Thymus (tissue), 11 donors: Measurements from ENCODE around the gene C13orf46. TPM values are rescaled to one million over a fixed set of nuclear protein-coding genes. Genes with fewer than 3 reads are reported as not detected.

Experiments
- DNase-seq, 9 donors: peaks; one replicate each; pipeline ENCODE4 v3.0.0-alpha.2; 2013; ENCODE audit warnings: low spot score in 9 of 9, low read depth in 6 of 9, missing footprints in 1 of 9
- H3K27ac ChIP-seq, 2 donors: one replicate each; pipeline ENCODE4 v1.5.1; 2013; ENCODE audit warnings: control low read depth in 1 of 2, low read depth in 1 of 2, low read length in 1 of 2, mild to moderate bottlenecking in 1 of 2, moderate library complexity in 1 of 2
- H3K27me3 ChIP-seq, 2 donors: one replicate each; pipeline ENCODE4 v1.5.1; 2013; ENCODE audit warnings: low read length in 1 of 2; ENCODE audit not compliant: control insufficient read depth in 2 of 2, insufficient read depth in 1 of 2
- H3K36me3 ChIP-seq, 2 donors: one replicate each; pipeline ENCODE4 v1.5.1; 2013; ENCODE audit warnings: low read length in 1 of 2, mild to moderate bottlenecking in 1 of 2, moderate library complexity in 1 of 2; ENCODE audit not compliant: control insufficient read depth in 2 of 2, insufficient read depth in 2 of 2
- H3K4me1 ChIP-seq, 2 donors: one replicate each; pipeline ENCODE4 v1.5.1; 2013; ENCODE audit warnings: low read length in 2 of 2; ENCODE audit not compliant: control insufficient read depth in 2 of 2, insufficient read depth in 2 of 2
- H3K4me3 ChIP-seq, 2 donors: one replicate each; pipeline ENCODE4 v1.5.1; 2013; ENCODE audit warnings: low read length in 2 of 2, control low read depth in 1 of 2, mild to moderate bottlenecking in 1 of 2
- H3K9me3 ChIP-seq, 2 donors: one replicate each; pipeline ENCODE4 v1.5.1; 2013; ENCODE audit warnings: low read length in 1 of 2, mild to moderate bottlenecking in 1 of 2; ENCODE audit not compliant: control insufficient read depth in 2 of 2, insufficient read depth in 1 of 2
- WGBS: extraction: QIAGEN DNeasy Blood & Tissue Kit; methylation state at CpG from one replicate; pipeline ENCODE4 v1.1.7; 2013; 5-methylcytosine and 5-hydroxymethylcytosine counted together
- polyA plus RNA-seq: library from polyadenylated mRNA; stranded (reverse); fragments of 200-250 nt; gene quantifications from one replicate; pipeline ENCODE4 v1.2.3, GENCODE V29; 2013
- total RNA-seq: library from RNA; stranded (reverse); fragments of 120-200 nt; gene quantifications from one replicate; pipeline ENCODE4 v1.2.4, GENCODE V29; 2013
- donor health status: healthy.

The C13orf46 gene
- total and polyA plus RNA-seq, 2 donors = 0.05 to 1.1 TPM

GRCh38 chr13:113938716-113939115 is 35.2 kb downstream of the C13orf46 start:
- H3K27ac ChIP-seq = no peak overlapping the region
- no peaks in the 10 kb centered on the region for H3K36me3 ChIP-seq
- 93% methylated on average over 11 of the region's 11 CpGs for WGBS
- H3K27me3 ChIP-seq = peaks cover 0 to 39% of the 10 kb centered on the region in 2 donors
- no peak for DNase-seq
- H3K4me3 ChIP-seq = no peak overlapping the region
- H3K4me1 ChIP-seq = no peaks in the 10 kb centered on the region
- peaks cover 0 to 1% of the 10 kb centered on the region in 2 donors for H3K9me3 ChIP-seq

DNA sequence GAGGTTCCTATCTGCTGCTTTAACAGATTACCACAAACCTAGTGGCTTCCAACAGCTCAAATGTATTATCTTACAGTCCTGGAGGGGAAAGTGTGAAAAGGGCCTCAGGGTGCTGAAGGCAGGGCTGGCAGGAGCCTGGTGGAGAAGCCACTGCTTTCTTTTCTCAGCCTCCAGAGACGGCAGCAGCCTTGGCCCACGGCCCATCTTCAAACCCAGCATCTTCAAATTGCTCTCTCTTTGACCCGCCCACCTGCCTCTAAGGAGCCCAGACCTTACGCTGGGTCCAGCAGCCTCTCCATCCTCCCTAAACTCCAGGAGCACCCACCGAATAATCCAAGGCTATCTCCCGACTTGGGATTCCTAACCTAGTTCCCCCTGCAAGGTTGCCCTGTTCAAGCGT is 35.6 kb downstream of the C13orf46 start:
- WGBS = 83% methylated on average over 7 of the region's 7 CpGs
- Histone ChIP-seq H3K9me3 (peaks cover 0 to 1% of the 10 kb centered on the region in 2 donors), H3K4me1 (no peaks in the 10 kb centered on the region), H3K27me3 (peaks cover 0 to 39% of the 10 kb centered on the region in 2 donors), H3K27ac (no peak overlapping the region), H3K4me3 (no peak overlapping the region), H3K36me3 (no peaks in the 10 kb centered on the region)
- no peak for DNase-seq

GRCh38 chr13:113937527-113938180 is 36.2 kb downstream of the C13orf46 start:
- Histone ChIP-seq H3K4me1 (no peaks in the 10 kb centered on the region), H3K36me3 (no peaks in the 10 kb centered on the region), H3K27ac (no peak overlapping the region), H3K4me3 (no peak overlapping the region), H3K27me3 (peaks cover 0 to 39% of the 10 kb centered on the region in 2 donors), H3K9me3 (peaks cover 0 to 1% of the 10 kb centered on the region in 2 donors)
- 92% methylated on average over 20 of the region's 20 CpGs for WGBS
- DNase-seq = no peak

DNA sequence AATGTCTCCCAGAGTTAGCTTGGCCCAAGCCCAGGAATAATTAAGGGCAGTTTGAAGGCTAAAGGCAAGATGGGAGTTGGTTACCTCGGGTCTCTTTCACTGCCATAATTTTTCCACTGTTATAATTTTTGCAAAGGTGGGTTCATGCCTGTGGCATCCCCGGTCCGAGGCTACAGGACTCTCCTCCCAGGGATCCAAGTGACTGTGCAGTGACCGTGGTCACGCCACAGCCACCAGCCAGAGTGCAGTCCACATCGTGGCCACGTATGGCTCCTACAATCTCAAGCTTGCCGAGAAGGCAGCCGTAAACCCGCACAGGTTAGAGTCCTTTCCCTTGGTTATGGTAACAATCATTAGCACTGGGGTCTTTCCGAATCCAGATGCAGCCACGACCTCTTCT is 36.8 kb downstream of the C13orf46 start:
- H3K36me3 ChIP-seq = no peaks in the 10 kb centered on the region
- no peaks in the 10 kb centered on the region for H3K4me1 ChIP-seq
- no peak overlapping the region for H3K27ac ChIP-seq
- peaks cover 0 to 1% of the 10 kb centered on the region in 2 donors for H3K9me3 ChIP-seq
- DNase-seq = no peak
- H3K27me3 ChIP-seq = peaks cover 0 to 39% of the 10 kb centered on the region in 2 donors
- H3K4me3 ChIP-seq = no peak overlapping the region
- whole genome bisulfite sequencing = 95% methylated on average over 12 of the region's 12 CpGs

- H3K4me1 ChIP-seq = no peaks in the 10 kb centered on the region
- peaks cover 0 to 36% of the 10 kb centered on the region in 2 donors for H3K27me3 ChIP-seq
- peaks cover 0 to 1% of the 10 kb centered on the region in 2 donors for H3K9me3 ChIP-seq
- DNase-seq = no peak
- no peak overlapping the region for H3K4me3 ChIP-seq
- WGBS = 87% methylated on average over 25 of the region's 25 CpGs
- no peaks in the 10 kb centered on the region for H3K36me3 ChIP-seq
- no peak overlapping the region for H3K27ac ChIP-seq
Measured at GRCh38 chr13:113936166-113936965, 37.5 kb downstream of the C13orf46 start.

DNA sequence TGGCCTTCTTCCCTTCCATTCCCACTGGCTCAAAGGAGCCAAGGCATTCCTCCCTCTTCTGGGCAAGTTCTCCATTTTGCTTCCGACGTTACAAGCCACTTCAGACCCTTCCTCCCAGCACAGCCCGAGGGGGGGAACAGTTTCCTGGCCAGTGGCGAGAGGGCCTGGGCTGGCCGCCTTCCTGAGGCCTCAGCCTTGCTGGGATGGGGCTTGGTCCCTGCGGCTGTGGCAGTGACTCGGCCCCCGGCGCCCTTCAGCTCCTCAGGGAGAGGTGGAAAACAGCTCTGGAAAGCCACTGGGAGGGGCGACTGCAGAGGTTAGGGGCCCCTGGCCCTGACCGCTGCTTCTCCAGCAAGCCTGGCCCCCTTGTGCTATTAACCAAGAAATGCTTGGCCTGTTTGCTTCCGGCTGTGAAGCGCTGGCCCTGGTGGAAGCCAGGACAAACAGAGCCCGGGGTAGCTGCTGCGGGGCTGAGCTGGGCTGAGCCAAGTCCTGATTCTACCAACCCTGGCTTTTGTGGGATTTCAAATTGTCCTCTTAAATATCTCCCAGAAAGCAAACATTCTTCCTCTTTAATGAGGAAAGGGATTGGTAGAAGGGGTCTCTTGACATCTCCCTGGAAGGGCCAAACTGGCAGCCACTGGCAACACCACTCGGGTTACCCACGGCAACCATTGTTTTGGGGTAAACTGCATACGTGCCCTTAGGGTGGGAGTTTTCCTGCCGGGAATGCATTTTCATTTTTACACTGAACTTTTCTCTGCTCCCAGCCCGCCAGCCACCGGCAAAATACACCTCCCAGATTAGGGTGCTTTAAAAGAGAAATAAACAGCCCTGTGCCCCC is 38.7 kb downstream of the C13orf46 start:
- Histone ChIP-seq H3K36me3 (no peaks in the 10 kb centered on the region), H3K4me3 (no peak overlapping the region), H3K27me3 (peaks cover 0 to 37% of the 10 kb centered on the region in 2 donors), H3K27ac (no peak overlapping the region), H3K4me1 (no peaks in the 10 kb centered on the region), H3K9me3 (peaks cover 0 to 1% of the 10 kb centered on the region in 2 donors)
- no peak for DNase-seq
- WGBS = 76% methylated on average over 21 of the region's 21 CpGs

DNA sequence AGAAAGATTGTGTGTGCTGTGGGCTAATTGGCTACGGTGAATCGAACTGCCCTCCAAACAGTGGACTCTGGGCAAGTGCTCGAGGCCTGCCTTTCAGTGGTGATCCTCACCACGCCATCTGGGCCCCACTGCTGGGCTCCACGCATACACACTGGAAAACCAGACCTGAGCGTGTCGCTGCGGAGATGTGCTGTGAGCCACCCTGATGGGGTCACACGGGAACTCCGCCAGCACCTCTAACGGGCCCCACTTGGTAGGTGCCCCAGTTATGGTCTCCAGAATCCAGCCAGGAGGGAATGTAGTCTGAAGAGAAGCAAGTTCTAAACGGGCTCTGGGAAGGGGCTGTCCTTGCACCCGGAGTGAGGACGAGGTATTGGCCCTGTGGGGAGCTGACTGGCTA is 39.3 kb downstream of the C13orf46 start:
- DNase-seq = no peak
- WGBS = 94% methylated on average over 14 of the region's 14 CpGs

DNA sequence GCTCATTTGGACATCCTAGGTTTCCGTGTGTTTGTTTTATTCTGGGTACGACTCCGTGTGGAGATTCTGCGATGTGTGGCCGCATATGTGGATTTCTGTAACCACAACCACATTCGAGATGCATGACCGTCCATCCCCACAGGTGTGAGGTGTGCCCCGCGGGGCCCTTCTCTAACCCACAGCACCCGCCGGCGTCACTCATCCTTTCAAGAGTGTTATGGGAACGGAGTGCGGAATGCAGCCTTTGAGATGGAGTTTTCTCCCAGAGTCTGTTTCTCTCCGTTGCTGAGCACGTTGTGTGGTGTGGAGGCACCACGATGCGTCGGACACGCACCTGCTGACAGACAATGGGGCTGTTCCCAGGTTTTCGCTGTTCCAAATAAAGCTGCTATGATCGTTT is 40.0 kb downstream of the C13orf46 start:
- DNase-seq = no peak
- Histone ChIP-seq H3K9me3 (peaks cover 0 to 1% of the 10 kb centered on the region in 2 donors), H3K27ac (no peak overlapping the region), H3K4me3 (no peak overlapping the region), H3K4me1 (no peaks in the 10 kb centered on the region), H3K27me3 (peaks cover 0 to 34% of the 10 kb centered on the region in 2 donors), H3K36me3 (no peaks in the 10 kb centered on the region)
- WGBS = 95% methylated on average over 22 of the region's 22 CpGs

More for the DNA sequence above, 39.3 kb downstream of the C13orf46 start:
- Histone ChIP-seq H3K36me3 (no peaks in the 10 kb centered on the region), H3K4me3 (no peak overlapping the region), H3K27ac (no peak overlapping the region), H3K4me1 (no peaks in the 10 kb centered on the region), H3K27me3 (peaks cover 0 to 34% of the 10 kb centered on the region in 2 donors), H3K9me3 (peaks cover 0 to 1% of the 10 kb centered on the region in 2 donors)
